HepG2 (cell line): Measurements from ENCODE around the gene MCM6. TPM values are rescaled to one million over a fixed set of nuclear protein-coding genes. Genes with fewer than 3 reads are reported as not detected.

Source experiments
- FOXK1 ChIP-seq: sonication (generic); formaldehyde crosslinking; IDR thresholded peaks from 2 replicates; pipeline ENCODE4 v1.4.0; 2020; ENCODE audit warnings: low read depth, missing genetic modification reagents, borderline replicate concordance
- HNRNPUL1 ChIP-seq: fragments of 200-400 bp; formaldehyde crosslinking; IDR thresholded peaks from 2 replicates; pipeline ENCODE4 v1.6.1; 2017; ENCODE audit warnings: low read depth, mild to moderate bottlenecking, low read length, moderate library complexity
- NBN ChIP-seq: fragments of 450-650 bp; conservative IDR thresholded peaks from 2 replicates; pipeline ENCODE4 v1.6.1; 2017
- RFXANK ChIP-seq: IDR thresholded peaks from 2 replicates; pipeline ENCODE4 v1.6.1; 2016
- STAG1 ChIP-seq: sonication (generic); formaldehyde crosslinking; IDR thresholded peaks from 2 replicates; pipeline ENCODE4 v1.4.0; 2020; ENCODE audit warnings: missing genetic modification reagents
- ZNF546 ChIP-seq: sonication (generic); formaldehyde crosslinking; conservative IDR thresholded peaks from 2 replicates; pipeline ENCODE4 v1.8.1; 2023; ENCODE audit warnings: mild to moderate bottlenecking, missing genetic modification reagents
- polyA plus RNA-seq, 8 experiments: library from polyadenylated mRNA; depleted of rRNA in 3 of 8; stranded (reverse) in 7 of 8; unstranded in 1 of 8; fragments of >200 nt; fragmentation: Illumina TruSeq in 4 of 8; extraction: Trizol in 4 of 8; gene quantifications; 2 replicates each; pipeline versions ENCODE4 v1.2.1 to v1.2.3, GENCODE V29; 2011 to 2016; ENCODE audit warnings: low read depth in 4 of 8, missing spikeins in 1 of 8, mixed read lengths in 1 of 8; ENCODE audit not compliant: insufficient read depth in 1 of 8
- total RNA-seq, 5 experiments: library from RNA; depleted of rRNA; stranded (reverse); fragments of >200 nt; fragmentation: Illumina TruSeq; extraction: Trizol; gene quantifications; 2 replicates each; pipeline ENCODE4 v1.2.3, GENCODE V29; 2016; ENCODE audit warnings: low read depth in 1 of 5
- TF ChIP-seq, protein P1 (sequence below): sonication (generic); formaldehyde crosslinking; IDR thresholded peaks from 2 replicates; pipeline ENCODE4 v1.5.1; 2020; ENCODE audit warnings: missing genetic modification reagents, mild to moderate bottlenecking, borderline replicate concordance
- TF ChIP-seq, protein P2 (sequence below): IDR thresholded peaks from 2 replicates; pipeline ENCODE4 v1.6.1; 2016
- TF ChIP-seq, protein P3 (sequence below): sonication (generic); formaldehyde crosslinking; IDR thresholded peaks from 2 replicates; pipeline ENCODE4 v1.5.0; 2020; ENCODE audit warnings: missing genetic modification reagents
- TF ChIP-seq, protein P4 (sequence below): sonication (generic); formaldehyde crosslinking; IDR thresholded peaks from 2 replicates; pipeline ENCODE4 v1.4.0; 2020; ENCODE audit warnings: missing genetic modification reagents, mild to moderate bottlenecking, borderline replicate concordance
- TF ChIP-seq, protein P5 (sequence below): sonication (generic); formaldehyde crosslinking; IDR thresholded peaks from 2 replicates; pipeline ENCODE4 v1.4.0; 2020; ENCODE audit warnings: missing genetic modification reagents
- TF ChIP-seq, protein P6 (sequence below): IDR thresholded peaks from 2 replicates; pipeline ENCODE4 v1.6.1; 2012; ENCODE audit warnings: low read depth, low read length, improper control_type of control experiment

The MCM6 gene
- total and polyA plus RNA-seq, 2 of the 13 experiments (the other 11 are each of a cell fraction or from before 2014, with no cell fraction given) = 9.7 to 18.7 TPM

DNA sequence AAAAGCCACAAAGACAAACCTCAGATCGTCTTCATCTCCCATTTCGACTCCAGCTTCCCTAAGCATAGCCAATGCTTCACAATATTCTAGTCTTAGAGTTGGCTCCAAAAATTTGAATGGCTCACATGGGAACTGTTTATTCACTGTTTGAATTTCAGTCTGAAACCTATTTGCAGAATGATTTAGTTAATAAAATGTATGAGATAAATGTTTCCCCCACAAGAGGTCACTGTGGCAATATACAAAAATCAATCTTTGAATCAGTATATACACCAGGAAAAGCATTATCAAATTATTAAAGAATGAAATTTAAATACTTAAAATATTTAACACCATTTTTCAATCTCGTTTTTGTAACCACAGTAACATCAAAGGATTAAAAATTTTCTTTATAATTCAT lies 40.0 kb upstream of the MCM6 start (continued):
- TF ChIP-seq, protein P1, sequence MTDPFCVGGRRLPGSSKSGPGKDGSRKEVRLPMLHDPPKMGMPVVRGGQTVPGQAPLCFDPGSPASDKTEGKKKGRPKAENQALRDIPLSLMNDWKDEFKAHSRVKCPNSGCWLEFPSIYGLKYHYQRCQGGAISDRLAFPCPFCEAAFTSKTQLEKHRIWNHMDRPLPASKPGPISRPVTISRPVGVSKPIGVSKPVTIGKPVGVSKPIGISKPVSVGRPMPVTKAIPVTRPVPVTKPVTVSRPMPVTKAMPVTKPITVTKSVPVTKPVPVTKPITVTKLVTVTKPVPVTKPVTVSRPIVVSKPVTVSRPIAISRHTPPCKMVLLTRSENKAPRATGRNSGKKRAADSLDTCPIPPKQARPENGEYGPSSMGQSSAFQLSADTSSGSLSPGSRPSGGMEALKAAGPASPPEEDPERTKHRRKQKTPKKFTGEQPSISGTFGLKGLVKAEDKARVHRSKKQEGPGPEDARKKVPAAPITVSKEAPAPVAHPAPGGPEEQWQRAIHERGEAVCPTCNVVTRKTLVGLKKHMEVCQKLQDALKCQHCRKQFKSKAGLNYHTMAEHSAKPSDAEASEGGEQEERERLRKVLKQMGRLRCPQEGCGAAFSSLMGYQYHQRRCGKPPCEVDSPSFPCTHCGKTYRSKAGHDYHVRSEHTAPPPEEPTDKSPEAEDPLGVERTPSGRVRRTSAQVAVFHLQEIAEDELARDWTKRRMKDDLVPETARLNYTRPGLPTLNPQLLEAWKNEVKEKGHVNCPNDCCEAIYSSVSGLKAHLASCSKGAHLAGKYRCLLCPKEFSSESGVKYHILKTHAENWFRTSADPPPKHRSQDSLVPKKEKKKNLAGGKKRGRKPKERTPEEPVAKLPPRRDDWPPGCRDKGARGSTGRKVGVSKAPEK = no peak
- TF ChIP-seq HNRNPUL1 (no peak), STAG1 (peak; percentile 37; the same call in 1 of the 2 replicates), NBN (no peak), RFXANK (CRISPR knock-in tag) (no peak), ZNF546 (CRISPR knock-in tag) (no peak), FOXK1 (CRISPR knock-in tag) (no peak)
- TF ChIP-seq, protein P2, sequence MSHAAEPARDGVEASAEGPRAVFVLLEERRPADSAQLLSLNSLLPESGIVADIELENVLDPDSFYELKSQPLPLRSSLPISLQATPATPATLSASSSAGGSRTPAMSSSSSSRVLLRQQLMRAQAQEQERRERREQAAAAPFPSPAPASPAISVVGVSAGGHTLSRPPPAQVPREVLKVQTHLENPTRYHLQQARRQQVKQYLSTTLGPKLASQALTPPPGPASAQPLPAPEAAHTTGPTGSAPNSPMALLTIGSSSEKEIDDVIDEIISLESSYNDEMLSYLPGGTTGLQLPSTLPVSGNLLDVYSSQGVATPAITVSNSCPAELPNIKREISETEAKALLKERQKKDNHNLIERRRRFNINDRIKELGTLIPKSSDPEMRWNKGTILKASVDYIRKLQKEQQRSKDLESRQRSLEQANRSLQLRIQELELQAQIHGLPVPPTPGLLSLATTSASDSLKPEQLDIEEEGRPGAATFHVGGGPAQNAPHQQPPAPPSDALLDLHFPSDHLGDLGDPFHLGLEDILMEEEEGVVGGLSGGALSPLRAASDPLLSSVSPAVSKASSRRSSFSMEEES (CRISPR knock-in tag) = no peak
- TF ChIP-seq, protein P3, sequence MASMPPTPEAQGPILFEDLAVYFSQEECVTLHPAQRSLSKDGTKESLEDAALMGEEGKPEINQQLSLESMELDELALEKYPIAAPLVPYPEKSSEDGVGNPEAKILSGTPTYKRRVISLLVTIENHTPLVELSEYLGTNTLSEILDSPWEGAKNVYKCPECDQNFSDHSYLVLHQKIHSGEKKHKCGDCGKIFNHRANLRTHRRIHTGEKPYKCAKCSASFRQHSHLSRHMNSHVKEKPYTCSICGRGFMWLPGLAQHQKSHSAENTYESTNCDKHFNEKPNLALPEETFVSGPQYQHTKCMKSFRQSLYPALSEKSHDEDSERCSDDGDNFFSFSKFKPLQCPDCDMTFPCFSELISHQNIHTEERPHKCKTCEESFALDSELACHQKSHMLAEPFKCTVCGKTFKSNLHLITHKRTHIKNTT (CRISPR knock-in tag) = no peak
- TF ChIP-seq, protein P4, sequence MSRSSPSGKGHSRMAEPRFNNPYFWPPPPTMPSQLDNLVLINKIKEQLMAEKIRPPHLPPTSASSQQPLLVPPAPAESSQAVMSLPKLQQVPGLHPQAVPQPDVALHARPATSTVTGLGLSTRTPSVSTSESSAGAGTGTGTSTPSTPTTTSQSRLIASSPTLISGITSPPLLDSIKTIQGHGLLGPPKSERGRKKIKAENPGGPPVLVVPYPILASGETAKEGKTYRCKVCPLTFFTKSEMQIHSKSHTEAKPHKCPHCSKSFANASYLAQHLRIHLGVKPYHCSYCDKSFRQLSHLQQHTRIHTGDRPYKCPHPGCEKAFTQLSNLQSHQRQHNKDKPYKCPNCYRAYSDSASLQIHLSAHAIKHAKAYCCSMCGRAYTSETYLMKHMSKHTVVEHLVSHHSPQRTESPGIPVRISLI = no peak
- TF ChIP-seq, protein P5, sequence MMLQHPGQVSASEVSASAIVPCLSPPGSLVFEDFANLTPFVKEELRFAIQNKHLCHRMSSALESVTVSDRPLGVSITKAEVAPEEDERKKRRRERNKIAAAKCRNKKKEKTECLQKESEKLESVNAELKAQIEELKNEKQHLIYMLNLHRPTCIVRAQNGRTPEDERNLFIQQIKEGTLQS (CRISPR knock-in tag) = no peak
- TF ChIP-seq, protein P6, sequence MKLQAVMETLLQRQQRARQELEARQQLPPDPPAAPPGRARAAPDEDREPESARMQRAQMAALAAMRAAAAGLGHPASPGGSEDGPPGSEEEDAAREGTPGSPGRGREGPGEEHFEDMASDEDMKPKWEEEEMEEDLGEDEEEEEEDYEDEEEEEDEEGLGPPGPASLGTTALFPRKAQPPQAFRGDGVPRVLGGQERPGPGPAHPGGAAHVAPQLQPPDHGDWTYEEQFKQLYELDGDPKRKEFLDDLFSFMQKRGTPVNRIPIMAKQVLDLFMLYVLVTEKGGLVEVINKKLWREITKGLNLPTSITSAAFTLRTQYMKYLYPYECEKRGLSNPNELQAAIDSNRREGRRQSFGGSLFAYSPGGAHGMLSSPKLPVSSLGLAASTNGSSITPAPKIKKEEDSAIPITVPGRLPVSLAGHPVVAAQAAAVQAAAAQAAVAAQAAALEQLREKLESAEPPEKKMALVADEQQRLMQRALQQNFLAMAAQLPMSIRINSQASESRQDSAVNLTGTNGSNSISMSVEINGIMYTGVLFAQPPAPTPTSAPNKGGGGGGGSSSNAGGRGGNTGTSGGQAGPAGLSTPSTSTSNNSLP = peak; percentile 74; the same call in 1 of the 2 replicates
- TF ChIP-seq, all 625 proteins: peak for 3
